Type B pancreatic cell (in vitro differentiated cells): Measurements from ENCODE around the gene AICDA. TPM values are rescaled to one million over a fixed set of nuclear protein-coding genes. Genes with fewer than 3 reads are reported as not detected.
"Not testable (repeated sequence)": the region's sequence is repeated elsewhere in the genome, so short reads cannot be mapped to it uniquely, and the experiment has no call there.

ENCODE experiments used
- DNase-seq: peaks from one replicate; pipeline ENCODE4 v3.0.0; 2021; ENCODE audit warnings: mixed read lengths; ENCODE audit not compliant: unreplicated experiment; ENCODE audit errors: extremely low spot score
- H3K27ac Mint-ChIP-seq: 2 replicates; pipeline ENCODE4 v1.8.0; 2021; ENCODE audit warnings: mild to moderate bottlenecking, mixed read lengths
- H3K27me3 Mint-ChIP-seq: 2 replicates; pipeline ENCODE4 v1.8.0; 2021; ENCODE audit warnings: mixed read lengths
- H3K36me3 Mint-ChIP-seq: 2 replicates; pipeline ENCODE4 v1.8.0; 2021; ENCODE audit warnings: mixed read lengths
- H3K4me1 Mint-ChIP-seq: one replicate; pipeline ENCODE4 v1.8.0; 2021; ENCODE audit warnings: mixed read lengths; ENCODE audit not compliant: unreplicated experiment
- H3K4me3 Mint-ChIP-seq: 2 replicates; pipeline ENCODE4 v1.8.0; 2021; ENCODE audit warnings: mild to moderate bottlenecking, mixed read lengths
- H3K9me3 Mint-ChIP-seq: 2 replicates; pipeline ENCODE4 v1.8.0; 2021; ENCODE audit warnings: mixed read lengths
- total RNA-seq: library from RNA; stranded (reverse); gene quantifications from 2 replicates; pipeline ENCODE4 v1.2.1, GENCODE V29; 2021; ENCODE audit warnings: low replicate concordance
- TF ChIP-seq, protein P1 (sequence below): fragments of 200-600 bp; sonication (generic); conservative IDR thresholded peaks from 2 replicates; pipeline ENCODE4 v1.5.0; 2021; ENCODE audit warnings: antibody characterized with exemption, mild to moderate bottlenecking

Gene AICDA
- total RNA-seq, 1 donor from 2014 or later: not detected

DNA sequence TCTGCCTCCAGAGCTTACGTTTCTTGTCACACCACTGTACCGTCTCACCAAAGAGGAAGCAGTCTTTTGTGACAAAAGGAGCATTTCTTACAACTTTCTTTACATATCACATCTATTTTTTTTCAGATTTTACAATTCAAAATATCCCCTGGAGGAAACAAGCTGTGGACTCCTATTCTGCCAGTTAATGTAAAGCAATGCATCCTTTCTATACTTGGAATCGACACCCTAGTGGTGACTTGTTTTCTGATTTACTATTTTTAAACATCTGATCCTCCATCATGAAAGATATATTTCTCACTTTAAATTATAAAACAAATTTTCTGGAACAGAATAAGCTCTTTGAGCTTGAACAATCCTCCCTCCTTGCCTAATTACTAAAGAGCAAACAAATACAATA is 34.8 kb downstream of the AICDA start:
- Mint-ChIP-seq H3K27me3 (peaks cover 8% of the 10 kb centered on the region), H3K4me1 (no peaks in the 10 kb centered on the region), H3K4me3 (no peak overlapping the region), H3K9me3 (no peaks in the 10 kb centered on the region), H3K27ac (no peak overlapping the region), H3K36me3 (no peaks in the 10 kb centered on the region)
- TF ChIP-seq, protein P1, sequence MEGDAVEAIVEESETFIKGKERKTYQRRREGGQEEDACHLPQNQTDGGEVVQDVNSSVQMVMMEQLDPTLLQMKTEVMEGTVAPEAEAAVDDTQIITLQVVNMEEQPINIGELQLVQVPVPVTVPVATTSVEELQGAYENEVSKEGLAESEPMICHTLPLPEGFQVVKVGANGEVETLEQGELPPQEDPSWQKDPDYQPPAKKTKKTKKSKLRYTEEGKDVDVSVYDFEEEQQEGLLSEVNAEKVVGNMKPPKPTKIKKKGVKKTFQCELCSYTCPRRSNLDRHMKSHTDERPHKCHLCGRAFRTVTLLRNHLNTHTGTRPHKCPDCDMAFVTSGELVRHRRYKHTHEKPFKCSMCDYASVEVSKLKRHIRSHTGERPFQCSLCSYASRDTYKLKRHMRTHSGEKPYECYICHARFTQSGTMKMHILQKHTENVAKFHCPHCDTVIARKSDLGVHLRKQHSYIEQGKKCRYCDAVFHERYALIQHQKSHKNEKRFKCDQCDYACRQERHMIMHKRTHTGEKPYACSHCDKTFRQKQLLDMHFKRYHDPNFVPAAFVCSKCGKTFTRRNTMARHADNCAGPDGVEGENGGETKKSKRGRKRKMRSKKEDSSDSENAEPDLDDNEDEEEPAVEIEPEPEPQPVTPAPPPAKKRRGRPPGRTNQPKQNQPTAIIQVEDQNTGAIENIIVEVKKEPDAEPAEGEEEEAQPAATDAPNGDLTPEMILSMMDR: no peak
- DNase-seq: no peak

DNA sequence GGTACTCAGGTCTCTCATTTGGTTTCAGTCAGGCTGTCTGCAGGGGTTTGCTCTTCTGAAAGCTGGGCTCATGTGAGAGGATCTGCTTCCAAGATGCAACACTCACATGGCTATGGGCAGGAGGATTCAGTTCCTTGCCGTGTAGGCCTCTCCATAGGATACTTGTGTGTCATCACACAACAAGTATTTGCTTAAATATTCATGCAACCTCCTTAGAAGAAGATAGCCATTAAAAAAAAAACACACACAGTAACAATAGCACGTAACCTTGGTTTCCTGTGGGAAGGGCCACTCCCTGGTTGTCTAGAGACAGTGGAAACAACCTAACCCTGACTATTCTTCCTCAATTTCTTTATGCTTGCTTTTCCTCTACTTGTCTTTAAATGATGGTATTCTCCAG is 40.2 kb downstream of the AICDA start:
- H3K36me3 Mint-ChIP-seq: no peaks in the 10 kb centered on the region
- no peak overlapping the region for H3K27ac Mint-ChIP-seq
- H3K27me3 Mint-ChIP-seq: peaks cover 14% of the 10 kb centered on the region

DNA sequence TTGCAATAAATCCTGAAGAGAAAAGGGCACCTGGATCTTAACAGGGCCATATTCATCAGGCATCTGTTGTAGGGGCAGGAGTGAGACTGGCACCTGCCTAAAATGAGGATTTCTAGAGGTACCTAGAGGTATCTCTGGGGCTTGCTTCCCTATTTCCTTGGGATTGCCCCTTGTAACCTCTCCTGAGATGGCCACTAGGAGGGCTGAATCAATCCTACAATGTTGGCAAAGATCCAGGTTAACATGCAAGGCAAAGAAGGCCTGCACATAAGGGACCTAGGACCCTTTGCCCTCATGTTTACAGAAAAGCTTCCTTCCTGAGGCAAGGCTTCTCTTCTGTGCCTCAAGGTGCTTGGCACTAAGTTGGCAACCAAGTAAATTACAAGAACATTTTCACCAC is 46.1 kb downstream of the AICDA start:
- peaks cover 5% of the 10 kb centered on the region for H3K9me3 Mint-ChIP-seq

More for the DNA sequence above, 40.2 kb downstream of the AICDA start:
- Mint-ChIP-seq H3K4me3 (no peak overlapping the region), H3K9me3 (no peaks in the 10 kb centered on the region), H3K4me1 (no peaks in the 10 kb centered on the region)
- TF ChIP-seq, protein P1: no peak
- DNase-seq: no peak

DNA sequence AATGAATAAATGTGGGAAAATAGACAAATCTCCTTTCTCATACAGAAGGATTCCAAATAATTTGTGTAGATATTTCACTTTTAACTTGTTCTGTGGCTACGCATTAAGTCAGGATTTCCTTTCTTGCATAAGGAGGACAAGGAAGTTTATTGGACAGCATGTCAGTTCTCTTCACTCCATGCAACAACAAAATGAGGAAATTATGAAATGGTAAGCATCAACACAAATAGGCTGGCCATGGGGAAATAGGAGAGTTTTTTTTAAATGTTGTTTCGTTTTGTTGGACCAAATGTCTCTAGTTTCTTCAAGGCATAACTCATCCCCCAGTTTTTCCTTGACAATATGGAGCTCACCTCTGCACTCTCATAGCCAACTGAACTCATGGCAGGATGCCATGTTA is 46.6 kb downstream of the AICDA start:
- H3K27ac Mint-ChIP-seq, H3K4me3 Mint-ChIP-seq, H3K36me3 Mint-ChIP-seq, H3K4me1 Mint-ChIP-seq, DNase-seq, H3K9me3 Mint-ChIP-seq: not testable (repeated sequence)
- H3K27me3 Mint-ChIP-seq: peaks cover 17% of the 10 kb centered on the region

More for the DNA sequence above, 46.1 kb downstream of the AICDA start:
- no peak overlapping the region for H3K4me3 Mint-ChIP-seq
- TF ChIP-seq, protein P1: no peak
- DNase-seq: no peak
- peaks cover 17% of the 10 kb centered on the region for H3K27me3 Mint-ChIP-seq
- no peak overlapping the region for H3K27ac Mint-ChIP-seq
- no peaks in the 10 kb centered on the region for H3K36me3 Mint-ChIP-seq
- no peaks in the 10 kb centered on the region for H3K4me1 Mint-ChIP-seq

DNA sequence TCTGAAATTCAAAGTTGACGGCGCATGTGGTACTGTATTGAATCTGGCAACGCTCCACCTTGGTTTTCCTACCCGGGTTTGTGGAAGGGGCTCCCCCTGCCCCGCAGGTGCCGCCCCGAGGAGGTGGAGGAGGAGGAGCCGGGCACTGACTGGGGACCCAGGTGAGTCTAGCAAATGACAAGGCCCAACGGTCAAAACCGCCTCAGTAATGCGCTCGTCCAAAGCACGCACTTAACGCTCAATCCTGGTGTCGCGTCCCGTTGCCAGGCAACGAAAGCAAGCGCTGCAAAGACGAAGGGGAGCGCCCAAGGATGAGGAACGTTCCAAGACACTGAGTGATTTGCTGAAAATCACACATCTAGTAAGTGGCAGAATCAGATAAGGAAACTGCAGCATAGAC is 48.0 kb downstream of the AICDA start:
- Mint-ChIP-seq H3K4me3 (no peak overlapping the region), H3K36me3 (no peaks in the 10 kb centered on the region), H3K27ac (no peak overlapping the region), H3K27me3 (peaks cover 17% of the 10 kb centered on the region), H3K4me1 (no peaks in the 10 kb centered on the region), H3K9me3 (peaks cover 16% of the 10 kb centered on the region)
- TF ChIP-seq, protein P1: no peak
- DNase-seq: no peak

DNA sequence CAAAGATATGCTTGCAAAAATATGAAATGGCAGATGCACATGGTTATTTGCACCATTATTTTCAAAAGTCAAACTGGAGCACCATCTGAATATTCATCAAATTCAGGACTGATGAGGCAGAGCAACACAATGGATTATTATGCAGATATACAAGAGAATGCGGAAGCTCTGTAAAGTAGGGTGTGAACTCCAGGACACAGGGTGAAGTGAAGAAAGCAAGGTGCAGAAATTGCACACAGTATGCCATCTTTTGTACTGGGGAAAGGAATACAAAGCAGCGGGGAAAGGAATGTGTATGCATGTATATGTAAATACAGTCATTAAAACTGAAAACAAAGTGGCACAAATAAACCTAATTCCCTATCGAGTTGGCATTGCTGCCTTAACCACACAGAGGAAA is 49.3 kb downstream of the AICDA start:
- H3K4me3 Mint-ChIP-seq: no peak overlapping the region
- DNase-seq: no peak
- no peak overlapping the region for H3K27ac Mint-ChIP-seq
- no peaks in the 10 kb centered on the region for H3K4me1 Mint-ChIP-seq
- TF ChIP-seq, protein P1: no peak
- peaks cover 14% of the 10 kb centered on the region for H3K27me3 Mint-ChIP-seq
- H3K36me3 Mint-ChIP-seq: no peaks in the 10 kb centered on the region
- peaks cover 16% of the 10 kb centered on the region for H3K9me3 Mint-ChIP-seq
